Dermis blood vessel endothelial cell (primary cell): Measurements from ENCODE around the gene PAQR7. TPM values are rescaled to one million over a fixed set of nuclear protein-coding genes. Genes with fewer than 3 reads are reported as not detected.

Experiments
- DNase-seq: peaks from one replicate; pipeline ENCODE4 v3.0.0; 2010
- total RNA-seq: library from RNA; depleted of rRNA; stranded (reverse); fragments of >200 nt; gene quantifications from 2 replicates; pipeline ENCODE4 v1.2.3, GENCODE V29; 2014

The PAQR7 gene
- total RNA-seq, 1 donor from 2014 or later: 9.0 TPM

- no peak for DNase-seq
Measured at GRCh38 chr1:25900219-25900618, 24.7 kb upstream of the PAQR7 start.

GRCh38 chr1:25899792-25900191 is 24.3 kb upstream of the PAQR7 start:
- DNase-seq: no peak

GRCh38 chr1:25898223-25899015 is 22.9 kb upstream of the PAQR7 start:
- DNase-seq: no peak

- DNase-seq: no peak
Measured at GRCh38 chr1:25897754-25898153, 22.2 kb upstream of the PAQR7 start.

GRCh38 chr1:25896266-25896665 is 20.8 kb upstream of the PAQR7 start:
- peak; percentile 48 for DNase-seq

GRCh38 chr1:25895365-25895990 is 20.0 kb upstream of the PAQR7 start:
- DNase-seq: peak; percentile 96

- DNase-seq: no peak
Measured at GRCh38 chr1:25893116-25893515, 17.6 kb upstream of the PAQR7 start.

- DNase-seq: no peak
Measured at GRCh38 chr1:25891606-25892005, 16.1 kb upstream of the PAQR7 start.

DNA sequence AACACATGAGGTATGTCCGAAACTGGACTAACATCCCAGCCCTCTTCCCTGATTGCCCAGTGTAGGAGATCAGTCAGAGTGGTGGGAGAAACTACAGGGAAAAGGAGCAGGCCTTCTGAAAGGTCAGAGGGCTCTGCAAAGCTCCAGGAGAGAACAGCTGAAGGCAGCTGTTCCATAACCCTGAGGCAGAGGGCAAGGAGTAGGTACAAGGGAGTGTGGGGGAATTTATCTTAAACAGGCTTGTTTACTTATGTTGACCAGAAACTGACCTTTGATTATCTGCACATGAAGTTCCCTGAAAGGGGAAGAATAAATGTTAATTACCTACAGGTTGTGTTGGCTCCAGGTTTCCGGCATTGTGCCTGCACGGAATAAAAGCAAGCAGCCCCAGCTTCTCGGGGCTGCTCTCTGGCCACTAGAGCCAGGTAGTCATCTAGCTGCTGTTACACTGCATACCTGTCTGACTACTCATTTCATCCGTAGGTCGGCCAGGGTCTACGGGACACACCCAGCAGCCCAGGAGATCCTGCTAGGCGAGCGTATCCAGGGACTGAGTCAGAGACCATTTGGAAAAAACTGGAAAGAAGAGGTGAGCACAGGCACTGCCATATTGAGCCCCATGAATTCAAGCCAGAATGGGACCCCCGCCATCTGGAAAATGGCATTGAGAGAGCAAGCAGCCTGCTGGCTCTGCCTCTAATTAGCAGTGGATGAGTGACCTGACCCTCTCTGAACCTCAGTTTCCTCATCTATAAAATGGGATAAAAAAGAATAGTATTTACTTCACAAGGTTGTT is 14.9 kb upstream of the PAQR7 start:
- no peak for DNase-seq

DNA sequence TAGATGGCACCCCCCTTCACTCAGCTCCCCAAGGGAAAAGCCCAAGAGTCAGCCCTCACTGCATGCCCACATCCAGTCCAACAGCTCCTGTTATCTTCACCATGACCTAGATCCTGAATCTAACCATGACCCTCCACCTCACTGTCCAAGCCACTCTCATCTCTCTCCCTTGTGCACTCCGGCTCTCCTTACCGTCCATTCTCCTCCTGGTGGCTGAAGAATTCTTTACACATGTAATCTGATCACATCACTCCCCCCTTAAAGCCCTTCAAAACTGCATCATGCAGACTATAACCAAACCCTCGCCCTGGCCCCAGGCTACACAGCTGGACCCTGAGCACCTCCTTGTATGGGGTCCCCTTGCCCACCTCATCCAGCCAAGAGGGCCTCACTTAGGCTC is 14.0 kb upstream of the PAQR7 start:
- no peak for DNase-seq

DNA sequence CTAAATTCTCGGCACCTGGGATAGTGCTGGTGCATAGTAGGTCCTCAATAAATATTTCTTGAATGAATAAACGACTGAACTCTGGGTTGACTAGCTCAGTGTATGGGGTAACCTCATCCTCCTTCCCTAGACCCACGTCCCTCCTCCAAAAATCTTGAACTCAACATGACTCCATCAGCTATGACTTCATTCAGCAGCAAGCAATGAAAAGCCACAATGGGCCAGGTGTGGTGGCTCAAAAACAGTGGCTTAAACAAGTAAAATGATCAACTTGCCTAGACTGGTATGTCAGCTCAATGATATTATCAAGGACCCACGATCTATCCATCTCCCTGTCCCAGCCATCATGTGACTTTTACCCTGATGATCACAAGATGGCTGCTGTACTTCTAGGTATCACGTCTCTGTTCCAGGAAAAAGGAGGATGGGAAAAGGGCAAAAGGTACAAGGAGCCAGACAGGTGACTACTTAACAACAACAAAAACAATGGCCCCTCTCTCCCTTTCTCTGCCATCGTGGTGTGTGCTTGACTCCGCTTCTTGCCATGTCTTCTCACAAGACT is 13.0 kb upstream of the PAQR7 start:
- no peak for DNase-seq

GRCh38 chr1:25885602-25886001 is 10.1 kb upstream of the PAQR7 start:
- DNase-seq: no peak

- DNase-seq: no peak
Measured at GRCh38 chr1:25881266-25881665, 5.8 kb upstream of the PAQR7 start.

DNA sequence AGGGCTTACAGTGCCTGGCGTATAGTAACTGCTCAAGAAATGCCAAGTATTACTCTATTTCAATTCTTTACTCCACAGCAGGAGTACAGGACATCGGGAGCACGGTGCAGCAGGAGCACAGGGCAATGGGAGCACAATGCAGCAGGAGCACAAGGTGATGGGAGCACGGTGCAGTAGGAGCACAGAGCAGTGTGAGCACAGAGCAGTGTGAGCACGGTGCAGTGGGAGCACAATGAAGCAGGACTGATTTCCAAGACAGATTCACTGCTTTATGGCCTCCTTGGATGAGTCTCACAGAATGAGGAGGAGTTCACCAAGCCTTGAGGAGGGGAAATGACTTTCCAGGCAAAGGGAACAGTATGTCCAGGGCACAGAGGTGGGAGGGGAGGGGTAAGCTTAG is 5.0 kb upstream of the PAQR7 start:
- DNase-seq: no peak

GRCh38 chr1:25879675-25880074 is 4.2 kb upstream of the PAQR7 start:
- DNase-seq: no peak

DNA sequence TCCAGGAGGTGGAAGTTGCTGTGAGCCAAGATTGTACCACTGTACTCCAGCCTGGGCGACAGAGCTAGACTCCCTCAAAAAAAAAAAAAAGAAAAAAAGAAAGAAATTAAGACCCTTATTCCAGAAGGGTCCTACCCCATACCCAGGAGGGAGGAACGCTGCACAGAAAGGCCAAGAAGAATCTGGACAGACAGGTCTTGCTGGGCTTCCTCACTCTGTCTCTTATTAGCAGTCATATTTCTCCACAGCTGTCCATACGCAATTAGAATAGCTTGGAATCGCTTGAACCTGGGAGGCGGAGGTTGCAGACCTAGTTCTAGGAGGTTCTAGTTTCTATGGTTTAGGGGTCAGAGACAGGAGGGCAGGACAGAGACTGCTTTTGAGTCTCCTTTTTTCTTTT is 3.2 kb upstream of the PAQR7 start:
- no peak for DNase-seq

GRCh38 chr1:25877155-25877554 is 1.6 kb upstream of the PAQR7 start:
- no peak for DNase-seq

DNA sequence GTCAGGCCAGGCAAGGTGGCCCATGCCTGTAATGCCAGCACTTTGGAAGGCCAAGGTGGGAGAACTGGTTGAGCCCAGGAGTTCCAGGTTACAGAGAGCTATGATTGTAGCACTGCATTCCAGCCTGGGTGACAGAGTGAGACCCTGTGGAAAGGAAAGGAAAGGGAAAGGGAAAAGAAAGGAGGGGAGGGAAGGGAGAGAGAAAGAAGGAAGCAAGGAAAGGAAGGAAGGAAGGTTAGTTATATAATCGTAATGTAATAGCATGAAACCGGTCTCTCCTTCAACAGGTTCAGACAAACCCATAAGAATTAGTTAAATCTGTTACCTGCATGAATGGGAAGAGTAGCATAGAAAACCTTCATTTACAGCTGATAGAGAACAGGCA is 1.2 kb upstream of the PAQR7 start:
- no peak for DNase-seq

DNA sequence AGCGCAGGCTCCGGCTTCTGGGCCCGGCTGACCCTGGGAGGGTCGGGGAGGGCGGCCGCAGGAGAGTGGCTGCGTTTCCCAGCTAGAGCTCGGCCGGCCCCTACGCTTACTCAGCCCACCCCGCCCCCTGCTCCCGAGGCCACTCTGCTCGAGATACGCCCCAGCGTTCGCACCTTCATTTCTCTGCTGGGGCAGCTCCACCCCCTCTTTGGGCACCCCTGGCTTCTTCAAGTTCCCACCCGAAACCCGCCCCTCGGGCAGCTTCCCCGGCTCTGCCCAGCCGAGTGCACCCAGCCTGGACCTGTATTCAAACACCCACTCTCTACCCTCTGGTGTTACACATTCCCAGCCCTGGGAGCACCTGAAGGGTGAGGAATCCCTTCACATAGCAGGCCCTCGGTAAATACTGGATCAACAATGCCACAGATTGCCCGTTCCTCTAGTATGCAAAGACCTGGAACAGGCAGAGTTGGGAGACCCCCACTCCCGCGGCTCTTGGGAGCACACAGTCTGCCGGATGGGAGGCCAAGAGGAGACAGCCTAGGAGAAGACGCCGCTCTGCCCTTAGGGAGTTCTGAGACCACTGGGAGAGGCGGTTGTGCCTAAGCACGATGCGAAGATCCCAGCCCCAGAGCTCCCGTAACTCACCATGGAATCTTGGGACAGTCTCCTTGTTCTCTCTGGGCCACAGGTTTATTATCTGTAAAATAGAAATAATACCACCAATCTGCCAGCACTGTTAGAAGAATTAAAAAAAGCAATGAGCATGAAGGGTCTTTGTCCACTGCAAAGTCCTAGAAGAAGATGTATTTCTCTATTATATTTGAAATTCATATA is 566 bp upstream of the PAQR7 start:
- no peak for DNase-seq

GRCh38 chr1:25874635-25875153 is 814 bp downstream of the PAQR7 start:
- DNase-seq: no peak

GRCh38 chr1:25874209-25874608 is 1.3 kb downstream of the PAQR7 start:
- DNase-seq: no peak

GRCh38 chr1:25873120-25873519 is 2.4 kb downstream of the PAQR7 start:
- no peak for DNase-seq
